Lung (tissue), 12 donors: ENCODE data around the gene HID1. TPM values are rescaled to one million over a fixed set of nuclear protein-coding genes. Genes with fewer than 3 reads are reported as not detected.

ENCODE experiments used
- ATAC-seq: fragments of 200-7000 bp; cut with Tn5 transposase; one replicate; pipeline ENCODE4 v1.9.1; 2020; ENCODE audit warnings: moderate number of reproducible peaks; ENCODE audit not compliant: insufficient read depth, low FRiP score
- DNase-seq, 3 donors: peaks; one replicate each; pipeline ENCODE4 v3.0.0-alpha.2; 2013 to 2017
- H3K27ac ChIP-seq, 2 donors: one replicate each; pipeline ENCODE4 v1.5.1; 2013; ENCODE audit warnings: mild to moderate bottlenecking in 2 of 2, moderate library complexity in 2 of 2, control low read depth in 1 of 2, inconsistent platforms in 1 of 2, low read depth in 1 of 2, low read length in 1 of 2
- H3K27me3 ChIP-seq, 3 donors: one replicate each; pipeline ENCODE4 v1.5.1; 2013; ENCODE audit warnings: low read length in 2 of 3; ENCODE audit not compliant: control insufficient read depth in 3 of 3, insufficient read depth in 3 of 3
- H3K36me3 ChIP-seq, 4 donors: one replicate each; pipeline ENCODE4 v1.5.1; 2013; ENCODE audit warnings: low read length in 4 of 4, mild to moderate bottlenecking in 1 of 4, moderate library complexity in 1 of 4; ENCODE audit not compliant: control insufficient read depth in 4 of 4, insufficient read depth in 4 of 4
- H3K4me1 ChIP-seq, 5 donors: one replicate each; pipeline ENCODE4 v1.5.1; 2013; ENCODE audit warnings: low read length in 5 of 5, mild to moderate bottlenecking in 2 of 5, moderate library complexity in 1 of 5; ENCODE audit not compliant: control insufficient read depth in 5 of 5, insufficient read depth in 5 of 5
- H3K4me3 ChIP-seq: one replicate; pipeline ENCODE4 v1.5.1; 2013; ENCODE audit warnings: mild to moderate bottlenecking, control low read depth, moderate library complexity
- H3K9ac ChIP-seq, 2 donors: one replicate each; pipeline ENCODE4 v1.5.1; 2013; ENCODE audit warnings: low read length in 2 of 2, control low read depth in 1 of 2; ENCODE audit not compliant: insufficient read depth in 1 of 2
- H3K9me3 ChIP-seq, 4 donors: one replicate each; pipeline ENCODE4 v1.5.1; 2013; ENCODE audit warnings: low read length in 3 of 4, mild to moderate bottlenecking in 1 of 4, moderate library complexity in 1 of 4; ENCODE audit not compliant: control insufficient read depth in 4 of 4, insufficient read depth in 3 of 4
- WGBS, 2 donors: extraction: QIAGEN DNeasy Blood & Tissue Kit; methylation state at CpG; one replicate each; pipeline ENCODE4 v1.1.7; 2013; 5-methylcytosine and 5-hydroxymethylcytosine counted together
- polyA plus RNA-seq, 2 donors: library from polyadenylated mRNA; stranded (reverse); fragments of 200-250 nt; gene quantifications; one replicate each; pipeline ENCODE4 v1.2.1, GENCODE V29; 2013
- total RNA-seq, 2 donors: library from RNA; depleted of rRNA in 1 of 2; stranded (reverse); fragments of >200 nt in 1 of 2; gene quantifications; one replicate each; pipeline ENCODE4 v1.2.1, GENCODE V29; 2014 to 2021
- TF ChIP-seq, protein P1 (sequence below): IDR thresholded peaks from 2 replicates; pipeline ENCODE4 v1.5.1; 2012; ENCODE audit warnings: mild to moderate bottlenecking; ENCODE audit errors: control extremely low read depth, extremely low read depth
- donor health status: control.
- donor health status: control.
- donor health status: Bipolar disorder and iron deficiency.
- donor health status: healthy.
- donor health status: DM: yes; HTN: yes; CAD: no.

The HID1 gene
- total and polyA plus RNA-seq, 4 donors, result 15.2 to 42.1 (median 29.2) TPM

DNA sequence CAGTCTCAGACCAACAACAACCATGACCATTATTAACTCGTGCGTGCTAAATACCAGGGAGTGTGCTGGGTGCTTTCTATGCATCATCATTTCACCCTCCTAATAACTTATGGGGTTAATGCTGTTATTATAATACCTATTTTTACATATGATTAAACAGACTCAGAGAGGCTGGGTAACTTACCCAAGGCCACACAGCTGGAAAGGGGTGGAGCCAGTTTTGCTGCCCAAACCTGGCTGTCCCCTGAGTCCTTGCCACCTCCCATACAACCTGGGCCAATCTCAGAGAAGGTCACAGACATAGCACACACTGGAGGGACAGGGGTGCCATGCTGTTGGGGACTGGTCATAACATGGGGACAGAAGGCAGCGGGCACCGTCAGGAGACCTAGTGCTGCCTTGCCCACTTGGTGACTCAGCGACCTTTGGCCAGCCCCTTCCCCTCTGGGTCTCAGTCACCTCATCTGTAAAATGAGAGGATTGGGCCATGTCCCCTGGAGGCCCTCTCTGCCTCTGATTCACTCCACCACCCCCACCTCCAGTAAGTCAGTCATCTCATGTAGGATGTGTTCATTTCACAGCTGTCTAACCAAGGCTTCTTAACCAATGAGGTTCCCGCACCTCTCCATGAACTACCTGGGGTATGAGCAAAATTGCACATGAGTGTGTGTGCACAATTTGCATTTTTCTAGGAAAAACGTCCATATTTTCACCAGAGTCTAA lies 67.7 kb downstream of the HID1 start:
- TF ChIP-seq, protein P1, sequence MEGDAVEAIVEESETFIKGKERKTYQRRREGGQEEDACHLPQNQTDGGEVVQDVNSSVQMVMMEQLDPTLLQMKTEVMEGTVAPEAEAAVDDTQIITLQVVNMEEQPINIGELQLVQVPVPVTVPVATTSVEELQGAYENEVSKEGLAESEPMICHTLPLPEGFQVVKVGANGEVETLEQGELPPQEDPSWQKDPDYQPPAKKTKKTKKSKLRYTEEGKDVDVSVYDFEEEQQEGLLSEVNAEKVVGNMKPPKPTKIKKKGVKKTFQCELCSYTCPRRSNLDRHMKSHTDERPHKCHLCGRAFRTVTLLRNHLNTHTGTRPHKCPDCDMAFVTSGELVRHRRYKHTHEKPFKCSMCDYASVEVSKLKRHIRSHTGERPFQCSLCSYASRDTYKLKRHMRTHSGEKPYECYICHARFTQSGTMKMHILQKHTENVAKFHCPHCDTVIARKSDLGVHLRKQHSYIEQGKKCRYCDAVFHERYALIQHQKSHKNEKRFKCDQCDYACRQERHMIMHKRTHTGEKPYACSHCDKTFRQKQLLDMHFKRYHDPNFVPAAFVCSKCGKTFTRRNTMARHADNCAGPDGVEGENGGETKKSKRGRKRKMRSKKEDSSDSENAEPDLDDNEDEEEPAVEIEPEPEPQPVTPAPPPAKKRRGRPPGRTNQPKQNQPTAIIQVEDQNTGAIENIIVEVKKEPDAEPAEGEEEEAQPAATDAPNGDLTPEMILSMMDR, result no peak
- H3K9me3 ChIP-seq, result peaks cover 0 to 3% (median 0%) of the 10 kb centered on the region in 4 donors
- H3K4me3 ChIP-seq, result no peak overlapping the region
- H3K4me1 ChIP-seq, result no peaks in the 10 kb centered on the region
- H3K36me3 ChIP-seq, result no peaks in the 10 kb centered on the region
- no peak for DNase-seq
- no peak for ATAC-seq
- 80 to 81% methylated on average over 7 of the region's 7 CpGs for WGBS, 2 donors
- H3K27ac ChIP-seq, result no peak overlapping the region
- H3K9ac ChIP-seq, result no peak overlapping the region
- no peaks in the 10 kb centered on the region for H3K27me3 ChIP-seq

DNA sequence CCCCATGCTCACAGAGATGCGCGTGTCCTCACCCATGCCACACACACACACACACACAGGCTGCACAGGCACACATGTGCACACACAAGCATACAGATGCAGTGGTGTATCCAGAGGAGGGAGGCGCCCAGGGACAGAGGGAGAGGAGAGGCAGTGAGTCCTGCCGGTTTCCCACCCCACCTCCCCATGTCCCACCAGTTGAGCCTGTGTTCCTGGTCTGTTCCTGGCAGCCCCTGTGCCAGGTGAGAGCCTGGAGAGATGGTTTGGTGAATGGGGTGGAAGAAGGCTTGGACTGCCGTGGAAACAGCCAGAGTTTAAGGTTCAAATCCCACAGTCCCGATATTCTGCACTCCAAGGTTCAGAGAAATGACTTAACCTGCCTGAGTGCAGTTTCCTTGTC lies 68.9 kb downstream of the HID1 start:
- Histone ChIP-seq H3K36me3 (no peaks in the 10 kb centered on the region), H3K27ac (no peak overlapping the region), H3K9ac (no peak overlapping the region), H3K4me1 (no peaks in the 10 kb centered on the region), H3K9me3 (peaks cover 0 to 3% (median 0%) of the 10 kb centered on the region in 4 donors), H3K27me3 (no peaks in the 10 kb centered on the region), H3K4me3 (no peak overlapping the region)
- DNase-seq (no peak), ATAC-seq (no peak)
- TF ChIP-seq, protein P1, result no peak
- 73 to 77% methylated on average over 6 of the region's 6 CpGs for WGBS, 2 donors

DNA sequence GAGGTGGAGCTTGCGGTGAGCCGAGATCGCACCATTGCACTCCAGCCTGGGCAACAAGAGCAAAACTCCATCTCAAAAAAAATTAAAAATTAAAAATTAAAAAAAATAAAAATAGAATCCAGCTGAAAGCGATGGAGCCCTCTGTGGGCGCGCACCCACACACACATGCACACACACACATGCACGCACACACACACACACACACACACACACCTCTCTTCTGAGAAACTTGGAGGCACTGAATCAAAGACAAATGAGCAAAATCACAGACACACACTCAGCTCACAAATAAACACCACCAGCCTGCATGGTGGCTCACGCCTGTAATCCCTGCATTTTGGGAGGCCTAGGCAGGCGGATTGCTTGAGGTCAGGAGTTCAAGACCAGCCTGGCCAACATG lies 69.5 kb downstream of the HID1 start:
- TF ChIP-seq, protein P1, result no peak
- no peak for ATAC-seq
- H3K36me3 ChIP-seq, result no peaks in the 10 kb centered on the region
- WGBS, 2 donors, result 87 to 90% methylated on average over 9 of the region's 9 CpGs
- no peak for DNase-seq
- H3K27ac ChIP-seq, result no peak overlapping the region
- H3K4me1 ChIP-seq, result no peaks in the 10 kb centered on the region
- H3K9me3 ChIP-seq, result peaks cover 0 to 3% (median 0%) of the 10 kb centered on the region in 4 donors
- no peaks in the 10 kb centered on the region for H3K27me3 ChIP-seq
- no peak overlapping the region for H3K4me3 ChIP-seq
- H3K9ac ChIP-seq, result no peak overlapping the region
